ENCODE measurements around the gene ARHGAP12.

GRCh38 chr10:31771331-31771831 is 157.2 kb downstream of the ARHGAP12 start:
- TF ChIP-seq CTCF (conservative IDR thresholded peaks at IDR 0.05) (no peak), EZH2 (IDR thresholded peaks at IDR 0.05; ENCODE audit: low read depth) (no peak)
